ENCODE results near the gene XXYLT1.

XXYLT1 gene

DNA sequence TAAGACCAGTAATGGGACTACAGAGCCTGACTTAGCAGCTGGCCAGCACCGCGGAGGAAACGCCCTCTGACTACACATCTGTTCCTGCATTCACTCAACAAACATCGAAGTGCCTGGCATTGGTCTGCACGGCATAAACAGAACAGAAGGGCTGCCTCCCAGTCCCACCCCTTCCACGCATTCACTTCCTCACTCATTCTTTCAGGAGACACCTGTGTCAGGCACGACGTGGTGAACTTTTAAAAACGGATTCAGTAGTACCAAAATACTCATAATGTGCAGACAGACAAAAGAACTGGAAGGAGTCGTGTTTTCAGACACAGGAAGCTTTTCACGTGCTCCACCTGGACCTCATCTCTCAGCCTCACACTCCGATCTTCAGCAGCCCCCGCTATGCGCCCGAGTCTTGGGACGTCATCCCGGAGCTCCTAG, 123.3 kb downstream of the XXYLT1 start:
- no peak for DNase-seq

DNA sequence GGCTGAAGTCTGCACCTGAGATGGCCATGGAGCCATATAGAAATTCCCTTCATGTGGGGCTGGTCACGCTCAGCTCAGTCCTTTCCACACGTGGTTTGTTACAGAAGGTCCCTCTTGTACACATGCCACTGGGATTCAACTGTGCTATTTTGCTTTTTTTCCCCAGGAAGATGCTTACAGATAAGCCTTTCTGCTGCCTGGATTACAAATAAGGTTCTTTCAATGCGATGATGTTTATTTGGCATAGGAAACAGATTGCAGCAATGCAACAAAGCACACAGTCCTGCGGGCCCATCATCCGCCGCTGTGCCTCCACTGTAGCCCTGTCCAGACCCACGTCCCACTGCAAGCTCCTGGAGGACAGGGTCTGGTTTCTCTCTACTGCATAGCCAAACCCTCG, 124.8 kb downstream of the XXYLT1 start:
- DNase-seq: no peak

DNA sequence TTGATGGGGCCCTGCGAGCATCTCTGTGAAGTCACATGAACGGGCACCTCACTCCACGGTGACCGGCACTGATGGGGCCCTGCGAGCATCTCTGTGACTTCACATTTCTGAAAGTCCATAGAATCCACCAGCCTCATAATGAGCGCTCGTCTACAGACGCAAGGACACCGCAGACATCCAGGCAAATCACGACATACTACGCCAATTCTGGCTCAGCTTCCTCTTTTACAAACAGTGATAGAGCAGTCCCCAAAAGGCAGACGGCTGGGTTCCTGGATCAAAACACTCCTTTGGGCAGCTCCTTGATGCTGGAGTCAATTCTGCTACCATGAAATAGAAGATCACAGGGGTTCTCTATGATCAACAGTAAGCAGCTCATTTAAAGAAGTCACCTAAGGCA, 125.4 kb downstream of the XXYLT1 start:
- no peak for DNase-seq

DNA sequence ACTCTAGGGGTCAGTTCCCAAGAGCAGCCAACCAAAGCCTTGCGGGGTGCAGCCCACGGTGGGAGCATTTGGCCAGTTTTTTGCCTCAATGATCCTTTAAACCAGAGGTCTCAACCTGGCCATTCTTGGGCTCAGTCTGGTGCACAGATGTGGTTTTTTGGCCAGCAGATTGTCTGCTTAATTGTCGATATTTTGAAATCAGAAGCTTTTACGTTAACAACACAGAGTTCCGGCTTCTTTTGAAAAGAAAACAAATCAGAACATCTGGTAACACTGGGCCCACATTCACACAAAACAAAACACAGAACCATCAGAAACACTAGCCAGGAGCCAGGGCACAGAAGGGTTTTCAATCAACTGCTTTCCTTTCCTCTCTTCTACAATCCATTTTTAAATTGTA, 127.7 kb downstream of the XXYLT1 start:
- no peak for DNase-seq

- no peak for DNase-seq
These were observed 128.4 kb downstream of the XXYLT1 start for GRCh38 chr3:195142519-195142918.

- DNase-seq: no peak
These were observed 129.9 kb downstream of the XXYLT1 start for GRCh38 chr3:195140816-195141793.

DNA sequence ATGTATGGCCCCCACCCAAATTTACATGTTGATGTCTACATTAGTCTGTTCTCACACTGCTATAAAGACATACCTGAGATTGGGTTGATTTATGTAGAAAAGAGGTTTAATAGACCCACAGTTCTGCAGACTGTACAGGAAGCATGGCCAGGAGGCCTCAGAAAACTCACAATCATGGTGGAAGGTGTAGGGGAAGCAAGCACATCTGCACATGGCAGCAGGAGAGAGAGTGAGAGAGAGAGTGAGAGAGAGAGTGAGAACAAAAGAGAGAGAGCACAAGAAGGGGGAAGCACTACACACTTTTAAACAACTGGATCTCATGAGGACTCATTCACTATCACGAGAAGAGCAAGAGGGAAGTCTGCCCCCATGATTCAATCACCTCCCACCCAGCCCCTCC, 130.5 kb downstream of the XXYLT1 start:
- no peak for DNase-seq

DNA sequence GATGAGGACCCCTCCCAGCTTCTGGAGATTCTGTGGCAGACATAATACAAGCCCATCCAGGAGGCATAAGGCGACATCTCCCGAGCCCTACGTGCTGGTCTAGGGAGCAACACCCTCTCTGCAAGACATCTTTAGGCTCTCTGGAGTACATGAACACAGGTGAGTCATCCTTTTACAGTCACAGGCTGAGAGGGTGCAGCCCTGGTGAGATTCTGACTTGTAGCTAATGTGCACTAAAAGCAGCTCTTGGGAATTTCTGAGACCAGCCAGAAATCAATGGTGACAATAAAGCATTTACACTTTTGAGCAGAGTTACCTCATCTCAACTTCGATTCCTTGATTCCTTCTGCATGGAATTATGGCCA, 131.1 kb downstream of the XXYLT1 start:
- no peak for DNase-seq

DNA sequence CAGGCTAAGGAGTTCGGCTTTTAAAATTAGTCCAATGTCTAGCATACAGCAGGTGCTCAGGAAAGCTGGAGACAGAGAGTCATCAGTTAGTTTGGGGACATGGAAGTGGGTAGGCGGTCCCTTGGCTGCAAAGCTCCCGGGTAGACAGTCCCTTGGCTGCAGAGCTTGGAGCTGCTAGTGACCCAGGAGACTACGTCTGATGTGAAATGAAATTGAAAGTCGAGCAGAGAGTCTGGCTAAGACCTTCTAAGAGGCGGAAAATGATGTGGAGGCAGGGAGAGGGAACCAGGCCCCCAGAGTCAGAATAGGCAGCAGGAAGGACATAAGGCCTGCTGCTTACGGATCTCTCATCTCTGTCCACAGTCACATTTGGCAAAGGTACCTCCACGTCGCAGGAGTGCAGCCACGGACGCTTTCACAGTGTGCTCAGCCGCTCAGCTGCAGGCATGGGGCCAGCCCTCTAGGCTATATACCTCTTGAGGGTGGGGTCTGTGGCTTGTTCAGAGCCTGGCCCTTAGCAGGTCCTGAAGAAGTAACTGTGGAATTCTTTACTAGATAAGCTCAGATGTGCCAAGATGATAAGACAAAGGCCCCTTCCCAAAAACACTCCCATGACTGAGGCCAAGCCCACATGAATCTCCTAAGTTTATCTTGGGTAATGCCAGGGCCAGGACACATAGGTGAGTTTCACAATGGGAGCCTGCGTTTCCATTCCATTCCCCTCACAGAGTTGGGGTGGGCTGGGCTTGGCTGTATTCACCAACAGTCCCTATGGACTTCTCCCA, 131.7 kb downstream of the XXYLT1 start:
- DNase-seq: no peak

- DNase-seq: no peak
These were observed 133.0 kb downstream of the XXYLT1 start for GRCh38 chr3:195137638-195138588.

GRCh38 chr3:195135917-195136316, 135.0 kb downstream of the XXYLT1 start:
- DNase-seq: no peak

DNA sequence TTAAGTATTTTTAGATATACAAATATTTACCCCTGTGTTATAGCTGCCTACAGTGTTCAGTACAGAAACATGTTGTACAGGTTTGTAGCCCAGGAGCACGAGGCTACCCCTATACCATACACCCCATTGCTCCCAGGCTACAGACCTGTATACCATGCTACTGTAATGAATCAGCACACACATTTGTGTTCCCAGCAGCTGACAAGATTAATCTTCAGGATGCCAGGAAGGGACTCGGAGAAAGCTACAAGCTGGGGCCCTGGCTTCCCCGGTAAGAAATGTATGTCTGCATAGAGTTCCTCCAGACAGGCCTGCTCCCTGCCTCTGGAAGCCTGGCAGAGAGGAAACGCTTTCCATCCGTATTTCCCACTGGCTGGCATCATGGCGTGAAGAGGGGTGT, 136.5 kb downstream of the XXYLT1 start:
- no peak for DNase-seq

GRCh38 chr3:195133462-195133861, 137.5 kb downstream of the XXYLT1 start:
- DNase-seq: no peak

DNA sequence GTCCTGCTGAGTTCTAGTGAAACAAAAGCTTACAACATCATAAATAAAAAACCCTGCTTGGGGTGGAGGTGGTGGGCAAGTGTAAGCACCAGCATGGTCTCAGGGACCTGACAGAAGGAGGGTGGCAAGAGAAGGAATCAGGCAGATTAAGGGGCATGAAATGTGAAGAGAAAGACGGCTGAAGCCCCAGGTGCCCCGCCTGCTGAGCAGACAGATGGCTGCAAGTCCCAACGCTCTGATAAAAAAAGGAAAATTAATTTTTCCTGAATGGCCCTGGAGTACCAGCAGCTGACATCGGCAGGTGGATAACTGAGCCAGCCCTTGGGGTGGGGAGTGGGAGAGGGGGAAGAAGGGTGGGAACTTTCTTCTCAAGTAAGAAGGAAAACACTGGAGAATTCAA, 137.9 kb downstream of the XXYLT1 start:
- no peak for DNase-seq

DNA sequence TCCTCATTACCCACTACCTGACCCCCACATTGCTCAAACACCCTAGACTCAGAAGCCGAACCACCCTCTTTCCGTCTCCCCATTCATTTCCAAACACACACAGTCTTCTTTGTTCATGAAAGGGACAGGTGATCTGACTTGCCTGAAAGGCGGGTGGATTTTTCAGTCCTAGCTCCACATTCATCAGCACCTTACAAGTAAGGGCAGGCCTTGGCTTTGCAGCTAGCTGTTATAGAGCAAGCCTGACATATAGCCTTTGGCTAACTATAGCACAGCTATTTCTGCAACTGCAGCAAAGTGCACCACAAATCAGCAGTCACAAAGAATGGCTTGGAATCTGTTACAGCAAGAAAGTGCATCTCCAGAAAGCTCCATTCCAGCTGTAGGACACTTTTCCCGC, 139.8 kb downstream of the XXYLT1 start:
- DNase-seq: no peak

- no peak for DNase-seq
These were observed 141.1 kb downstream of the XXYLT1 start for GRCh38 chr3:195129644-195130492.

- no peak for DNase-seq
These were observed 141.8 kb downstream of the XXYLT1 start for GRCh38 chr3:195129072-195129643.

DNA sequence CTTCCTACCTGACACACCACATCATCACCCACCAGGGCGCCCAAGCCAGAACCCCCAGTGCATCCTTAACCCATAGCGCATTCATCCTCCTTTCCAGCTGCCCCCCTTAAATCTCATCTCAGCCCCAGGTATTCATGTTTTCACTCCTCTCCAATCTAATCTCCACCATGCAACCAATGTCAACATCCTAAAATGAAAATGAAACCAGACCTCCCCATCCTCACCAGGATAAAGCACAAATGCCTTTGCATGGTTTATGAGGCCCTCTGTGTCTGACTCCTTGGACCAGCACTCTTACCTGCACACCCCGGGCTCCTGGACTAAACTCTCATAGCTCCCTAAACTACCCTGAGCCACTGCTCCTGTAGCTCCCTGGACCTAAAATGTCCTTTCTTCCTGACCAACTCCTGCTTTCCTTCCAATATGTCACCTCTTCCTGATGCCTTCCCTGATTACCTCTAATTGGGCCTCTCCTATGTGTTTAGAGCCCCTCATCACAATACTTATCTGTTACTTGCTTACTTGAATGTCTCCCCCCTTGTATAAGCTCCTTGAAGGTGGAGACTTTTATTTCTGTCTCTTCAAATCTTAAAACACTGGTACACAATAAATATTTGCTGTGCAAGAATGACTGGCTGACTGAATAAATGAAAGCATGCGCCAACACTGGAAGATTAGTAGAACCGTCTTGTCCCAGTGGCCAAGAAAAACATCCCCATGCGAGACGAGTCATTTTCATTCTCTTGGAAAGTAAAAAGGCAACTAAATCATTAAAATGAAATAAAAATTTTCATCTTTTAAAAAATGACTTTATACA, 142.5 kb downstream of the XXYLT1 start:
- DNase-seq: no peak

GRCh38 chr3:195126056-195126605, 144.8 kb downstream of the XXYLT1 start:
- DNase-seq: no peak

GRCh38 chr3:195125646-195126045, 145.3 kb downstream of the XXYLT1 start:
- no peak for DNase-seq
